Measurements from ENCODE around the gene IQCE. TPM values are rescaled to one million over a fixed set of nuclear protein-coding genes. Genes with fewer than 3 reads are reported as not detected.

IQCE gene
- total RNA-seq, 4 donors from 2014 or later = 10.5 to 18.6 (median 12.8) TPM

- no peak for DNase-seq (ENCODE audit: low spot score in 2 of 2)
- 29 to 36% methylated on average over 22 of the region's 22 CpGs for WGBS, 2 donors
- no peak for TF ChIP-seq CTCF (IDR thresholded peaks at IDR 0.05)
- no peak for TF ChIP-seq POLR2A (IDR thresholded peaks at IDR 0.05)
- intact Hi-C loops (cut with DNase I; ENCODE audit: low total_unique reads) = no loop called here
- no peak overlapping the region for H3K4me3 ChIP-seq (ENCODE audit: low read depth, poor library complexity, severe bottlenecking)
These were observed 55.3 kb downstream of the IQCE start for GRCh38 chr7:2613931-2614600.

DNA sequence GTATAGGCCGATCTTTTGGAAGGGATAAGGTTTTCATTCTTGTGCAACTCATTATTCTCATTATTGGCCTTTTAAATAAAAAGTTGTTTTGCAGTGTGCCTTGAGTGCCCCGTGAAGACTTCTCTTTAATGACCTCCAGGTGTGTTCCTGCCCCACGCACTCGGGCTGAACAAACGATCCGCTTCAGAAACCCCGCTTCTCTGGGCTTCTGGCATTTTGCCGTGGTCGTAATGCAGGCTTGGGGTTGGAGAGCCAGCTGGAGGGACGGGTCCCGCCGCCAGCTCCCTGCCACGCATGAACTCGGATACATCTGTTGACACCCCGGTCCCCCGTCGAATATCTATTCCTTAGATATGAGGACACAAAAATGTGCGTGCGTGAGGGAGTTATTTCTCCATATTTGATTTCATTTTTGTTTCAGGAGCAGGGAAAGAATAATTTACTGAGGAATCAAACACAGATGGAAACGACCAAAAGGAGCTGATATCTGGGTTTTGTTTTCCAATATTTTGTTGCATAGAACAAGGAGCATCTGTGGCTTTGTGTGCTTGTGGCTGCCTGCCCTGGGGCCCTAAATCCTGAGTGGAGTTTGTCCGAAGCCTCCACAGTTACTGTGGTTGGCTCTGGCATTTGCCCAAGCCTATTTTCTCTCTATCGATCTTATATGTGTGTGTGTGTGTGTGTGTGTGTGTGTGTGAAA, 56.0 kb downstream of the IQCE start:
- DNase-seq (ENCODE audit: low spot score in 2 of 2) = no peak
- no peak overlapping the region for H3K4me3 ChIP-seq (ENCODE audit: low read depth, poor library complexity, severe bottlenecking)
- TF ChIP-seq POLR2A (IDR thresholded peaks at IDR 0.05) = no peak
- no peak for TF ChIP-seq CTCF (IDR thresholded peaks at IDR 0.05)
- intact Hi-C loops (cut with DNase I; ENCODE audit: low total_unique reads) = no loop called here
- WGBS, 2 donors = 41 to 51% methylated on average over 22 of the region's 22 CpGs

DNA sequence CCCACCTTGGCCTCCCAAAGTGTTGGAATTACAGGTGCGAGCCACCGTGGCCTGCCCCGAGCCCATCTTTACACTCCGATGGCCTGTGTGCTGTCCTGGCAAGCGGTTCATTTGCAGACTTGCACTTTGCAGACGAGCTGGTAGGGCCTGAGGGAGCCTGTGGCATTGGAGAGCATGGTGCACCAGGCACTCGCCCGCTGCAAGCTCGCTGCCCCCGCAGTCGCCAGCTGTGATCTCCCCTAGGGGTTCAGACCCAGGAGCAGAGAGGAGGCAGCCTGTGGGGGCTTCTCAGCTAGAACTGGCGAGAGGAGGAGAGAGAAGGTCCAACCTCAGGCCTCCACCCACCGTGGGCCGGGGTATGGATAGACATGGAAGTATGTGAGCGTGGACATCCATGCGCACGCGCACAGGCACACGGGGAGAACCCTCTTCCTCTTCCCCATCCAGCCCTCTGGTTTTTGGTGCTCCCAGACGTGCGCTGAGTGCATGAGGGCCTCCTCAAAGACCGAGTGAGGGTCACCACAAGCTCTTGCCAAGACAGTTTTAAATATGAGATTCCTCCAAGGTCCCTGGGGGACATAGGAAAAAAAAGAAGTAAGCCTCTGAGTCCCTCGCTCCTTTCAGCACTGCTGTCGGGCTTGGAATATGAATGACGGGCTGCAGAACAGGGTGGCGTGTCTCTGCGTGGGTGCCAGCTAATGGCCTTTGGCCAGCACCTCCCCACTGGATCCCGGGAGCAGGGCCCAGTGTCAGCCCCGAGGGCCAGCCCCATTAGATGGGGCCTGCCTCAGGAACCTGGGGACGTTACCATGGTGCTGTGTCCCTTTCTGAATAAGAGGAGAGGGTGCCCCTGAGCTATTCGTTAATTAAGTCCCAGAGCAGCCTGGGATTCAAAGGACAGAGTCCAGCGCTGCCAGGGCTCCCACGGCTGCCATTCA, 57.9 kb downstream of the IQCE start:
- no peak for DNase-seq (ENCODE audit: low spot score in 2 of 2)
- TF ChIP-seq CTCF (IDR thresholded peaks at IDR 0.05) (no peak), POLR2A (IDR thresholded peaks at IDR 0.05) (no peak)
- H3K4me3 ChIP-seq (ENCODE audit: low read depth, poor library complexity, severe bottlenecking) = no peak overlapping the region
- intact Hi-C loops (cut with DNase I; ENCODE audit: low total_unique reads) = no loop called here
- WGBS, 2 donors = 74 to 77% methylated on average over 33 of the region's 33 CpGs

DNA sequence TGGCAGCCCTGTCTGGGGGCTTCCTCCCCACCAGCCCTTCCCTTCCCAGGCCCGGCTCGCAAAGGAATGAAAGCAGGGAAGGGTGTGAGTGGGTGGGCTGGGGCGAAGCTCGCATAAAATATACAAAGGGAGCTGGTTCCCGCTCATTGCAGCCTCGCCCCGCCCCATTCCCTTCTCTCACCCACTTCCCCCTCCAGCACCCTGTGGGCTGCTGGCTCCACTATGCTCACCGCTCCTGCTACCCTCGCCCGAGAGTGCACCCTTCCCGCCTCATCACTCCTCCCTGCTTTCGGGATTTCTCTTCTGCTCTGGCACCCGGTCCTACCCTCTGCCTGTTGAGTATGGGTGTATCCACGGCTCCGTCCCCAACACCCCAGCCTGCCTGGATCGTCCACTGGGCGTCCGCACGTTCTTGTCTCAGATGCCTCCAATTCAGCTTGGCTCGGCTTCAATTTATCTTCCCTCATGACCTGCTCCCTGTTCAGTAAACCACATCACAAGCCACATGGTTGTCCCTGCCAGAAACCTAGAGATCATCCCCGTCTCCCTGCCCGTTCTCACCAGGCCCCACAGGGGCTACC, 58.6 kb downstream of the IQCE start:
- H3K4me3 ChIP-seq (ENCODE audit: low read depth, poor library complexity, severe bottlenecking) = no peak overlapping the region
- TF ChIP-seq POLR2A (IDR thresholded peaks at IDR 0.05) (no peak), CTCF (IDR thresholded peaks at IDR 0.05) (no peak)
- WGBS, 2 donors = 27 to 35% methylated on average over 22 of the region's 22 CpGs
- intact Hi-C loops (cut with DNase I; ENCODE audit: low total_unique reads) = no loop called here
- DNase-seq (ENCODE audit: low spot score in 2 of 2) = no peak

- 55 to 57% methylated on average over 9 of the region's 9 CpGs for WGBS, 2 donors
- intact Hi-C loops (cut with DNase I; ENCODE audit: low total_unique reads) = no loop called here
- DNase-seq (ENCODE audit: low spot score in 2 of 2) = no peak
These were observed 60.3 kb downstream of the IQCE start for GRCh38 chr7:2619116-2619515.

More at GRCh38 chr7:2619116-2619515, 60.3 kb downstream of the IQCE start:
- TF ChIP-seq POLR2A (IDR thresholded peaks at IDR 0.05) = no peak
- no peak for TF ChIP-seq CTCF (IDR thresholded peaks at IDR 0.05)
- H3K4me3 ChIP-seq (ENCODE audit: low read depth, poor library complexity, severe bottlenecking) = no peak overlapping the region
